ENCODE data around the gene ASTN2. TPM values are rescaled to one million over a fixed set of nuclear protein-coding genes. Genes with fewer than 3 reads are reported as not detected.

Gene ASTN2
- total RNA-seq, 4 donors from 2014 or later = 4.0 to 7.0 (median 4.9) TPM

DNA sequence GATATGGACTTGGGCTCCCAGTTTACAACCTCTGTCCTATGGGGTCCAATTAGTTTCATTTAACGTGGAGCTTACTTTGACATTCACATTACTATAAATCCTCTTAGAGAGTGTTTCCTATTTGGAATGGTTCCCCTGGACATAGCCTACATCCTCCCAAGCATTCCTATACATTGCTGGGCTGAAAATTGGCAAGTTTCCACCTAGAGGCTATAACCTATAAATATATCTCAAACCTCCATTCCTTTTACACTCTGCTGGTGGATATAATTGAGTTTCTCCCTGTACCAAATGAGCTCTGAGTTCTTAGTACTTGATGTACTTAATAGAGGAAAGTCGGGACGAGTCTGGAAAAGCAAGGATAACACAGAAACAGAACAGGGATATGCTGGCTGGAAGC is 172.8 kb downstream of the ASTN2 start:
- WGBS, 2 donors (ENCODE audit: low coverage in 1 of 2) = 47 to 52% methylated on average over 3 of the region's 3 CpGs
- Histone ChIP-seq H3K4me1 (no peaks in the 10 kb centered on the region), H3K9me3 (no peaks in the 10 kb centered on the region), H3K27me3 (no peaks in the 10 kb centered on the region), H3K27ac (no peak overlapping the region), H3K4me3 (no peak overlapping the region), H3K36me3 (no peaks in the 10 kb centered on the region)
- ATAC-seq = no peak
- TF ChIP-seq EP300 (IDR thresholded peaks at IDR 0.05) (no peak), CTCF (IDR thresholded peaks at IDR 0.05) (no peak), POLR2AphosphoS5 (IDR thresholded peaks at IDR 0.05) (no peak), POLR2A (IDR thresholded peaks at IDR 0.05) (no peak)

- H3K36me3 ChIP-seq = no peaks in the 10 kb centered on the region
- no peak for TF ChIP-seq POLR2A (IDR thresholded peaks at IDR 0.05)
- TF ChIP-seq CTCF (IDR thresholded peaks at IDR 0.05) = no peak
- TF ChIP-seq EP300 (IDR thresholded peaks at IDR 0.05) = no peak
- no peak for TF ChIP-seq POLR2AphosphoS5 (IDR thresholded peaks at IDR 0.05)
- H3K4me3 ChIP-seq = no peak overlapping the region
- 83% methylated on average over 1 of the region's 1 CpG; no CpG with 5 or more reads in 1 of the 2 donors for WGBS, 2 donors (ENCODE audit: low coverage in 1 of 2)
- no peak for ATAC-seq
- no peaks in the 10 kb centered on the region for H3K4me1 ChIP-seq
- H3K9me3 ChIP-seq = no peaks in the 10 kb centered on the region
- no peak overlapping the region for H3K27ac ChIP-seq
- peaks cover 2% of the 10 kb centered on the region for H3K27me3 ChIP-seq
These were observed 175.4 kb downstream of the ASTN2 start for GRCh38 chr9:117239428-117239827.

DNA sequence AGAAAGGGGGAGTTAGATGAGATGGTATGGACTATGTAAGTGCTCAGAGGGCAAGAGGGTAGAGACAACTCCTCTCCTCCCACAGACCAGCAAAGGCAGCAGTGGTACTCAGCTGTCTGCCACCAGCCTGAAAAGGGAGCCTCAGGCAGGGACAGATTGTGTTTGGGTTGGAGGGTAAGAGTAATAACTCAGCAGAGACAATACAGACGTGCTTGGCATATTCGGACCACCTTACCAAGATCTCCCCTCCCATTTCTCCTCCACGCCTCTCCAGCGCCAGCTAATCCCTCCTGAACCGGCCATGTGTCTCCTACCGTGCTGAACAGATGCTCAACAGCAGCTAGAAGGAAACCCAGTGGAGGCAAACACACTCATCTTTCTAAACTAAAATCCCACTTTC is 180.8 kb downstream of the ASTN2 start:
- H3K27me3 ChIP-seq = peaks cover 6% of the 10 kb centered on the region
- TF ChIP-seq CTCF (IDR thresholded peaks at IDR 0.05) (no peak), POLR2AphosphoS5 (IDR thresholded peaks at IDR 0.05) (no peak), POLR2A (IDR thresholded peaks at IDR 0.05) (no peak), EP300 (IDR thresholded peaks at IDR 0.05) (no peak)
- H3K27ac ChIP-seq = no peak overlapping the region
- no peaks in the 10 kb centered on the region for H3K9me3 ChIP-seq
- 50% methylated on average over 4 of the region's 6 CpGs; no CpG with 5 or more reads in 1 of the 2 donors for WGBS, 2 donors (ENCODE audit: low coverage in 1 of 2)
- H3K4me3 ChIP-seq = no peak overlapping the region
- H3K4me1 ChIP-seq = no peaks in the 10 kb centered on the region
- H3K36me3 ChIP-seq = no peaks in the 10 kb centered on the region
- ATAC-seq = no peak

DNA sequence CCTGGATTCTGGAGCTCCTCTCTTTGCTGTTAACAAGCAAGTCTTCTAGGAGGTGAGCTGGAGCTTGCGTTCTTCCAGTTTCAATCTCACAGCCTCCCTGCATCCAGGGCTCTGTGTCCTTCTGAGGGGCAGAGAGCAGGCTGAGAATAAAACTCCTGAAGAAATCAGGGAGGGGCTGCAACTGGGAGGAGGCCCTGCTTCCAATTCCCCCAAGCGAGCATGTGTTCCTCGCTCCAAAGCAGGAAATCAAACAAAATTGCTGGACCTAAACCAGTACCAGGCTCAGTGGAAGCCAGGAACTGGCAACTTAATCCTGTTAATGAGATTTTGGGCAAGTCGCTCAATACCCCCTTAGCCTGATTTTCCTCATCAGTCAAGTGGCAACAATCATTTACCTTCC is 181.8 kb downstream of the ASTN2 start:
- Histone ChIP-seq H3K9me3 (no peaks in the 10 kb centered on the region), H3K27me3 (peaks cover 6% of the 10 kb centered on the region), H3K36me3 (no peaks in the 10 kb centered on the region), H3K4me3 (no peak overlapping the region), H3K4me1 (no peaks in the 10 kb centered on the region), H3K27ac (no peak overlapping the region)
- WGBS, 2 donors (ENCODE audit: low coverage in 1 of 2) = 63 to 83% methylated on average over 3 to 4 of the region's 4 CpGs
- TF ChIP-seq EP300 (IDR thresholded peaks at IDR 0.05) (no peak), CTCF (IDR thresholded peaks at IDR 0.05) (no peak), POLR2A (IDR thresholded peaks at IDR 0.05) (no peak), POLR2AphosphoS5 (IDR thresholded peaks at IDR 0.05) (no peak)
- no peak for ATAC-seq

- TF ChIP-seq EP300 (IDR thresholded peaks at IDR 0.05) (no peak), CTCF (IDR thresholded peaks at IDR 0.05) (no peak), POLR2A (IDR thresholded peaks at IDR 0.05) (no peak), POLR2AphosphoS5 (IDR thresholded peaks at IDR 0.05) (no peak)
- Histone ChIP-seq H3K27me3 (peaks cover 6% of the 10 kb centered on the region), H3K36me3 (no peaks in the 10 kb centered on the region), H3K4me1 (no peaks in the 10 kb centered on the region), H3K9me3 (no peaks in the 10 kb centered on the region), H3K4me3 (no peak overlapping the region), H3K27ac (no peak overlapping the region)
- WGBS, 2 donors (ENCODE audit: low coverage in 1 of 2) = 71 to 73% methylated on average over 1 of the region's 1 CpG
- no peak for ATAC-seq
These were observed 182.6 kb downstream of the ASTN2 start for GRCh38 chr9:117232281-117232680.
